ENCODE data around the gene DDI2. TPM values are rescaled to one million over a fixed set of nuclear protein-coding genes. Genes with fewer than 3 reads are reported as not detected.

DDI2 gene
- total RNA-seq = 10 to 100 TPM; 21.9 to 79.0 (median 38.6) TPM

DNA sequence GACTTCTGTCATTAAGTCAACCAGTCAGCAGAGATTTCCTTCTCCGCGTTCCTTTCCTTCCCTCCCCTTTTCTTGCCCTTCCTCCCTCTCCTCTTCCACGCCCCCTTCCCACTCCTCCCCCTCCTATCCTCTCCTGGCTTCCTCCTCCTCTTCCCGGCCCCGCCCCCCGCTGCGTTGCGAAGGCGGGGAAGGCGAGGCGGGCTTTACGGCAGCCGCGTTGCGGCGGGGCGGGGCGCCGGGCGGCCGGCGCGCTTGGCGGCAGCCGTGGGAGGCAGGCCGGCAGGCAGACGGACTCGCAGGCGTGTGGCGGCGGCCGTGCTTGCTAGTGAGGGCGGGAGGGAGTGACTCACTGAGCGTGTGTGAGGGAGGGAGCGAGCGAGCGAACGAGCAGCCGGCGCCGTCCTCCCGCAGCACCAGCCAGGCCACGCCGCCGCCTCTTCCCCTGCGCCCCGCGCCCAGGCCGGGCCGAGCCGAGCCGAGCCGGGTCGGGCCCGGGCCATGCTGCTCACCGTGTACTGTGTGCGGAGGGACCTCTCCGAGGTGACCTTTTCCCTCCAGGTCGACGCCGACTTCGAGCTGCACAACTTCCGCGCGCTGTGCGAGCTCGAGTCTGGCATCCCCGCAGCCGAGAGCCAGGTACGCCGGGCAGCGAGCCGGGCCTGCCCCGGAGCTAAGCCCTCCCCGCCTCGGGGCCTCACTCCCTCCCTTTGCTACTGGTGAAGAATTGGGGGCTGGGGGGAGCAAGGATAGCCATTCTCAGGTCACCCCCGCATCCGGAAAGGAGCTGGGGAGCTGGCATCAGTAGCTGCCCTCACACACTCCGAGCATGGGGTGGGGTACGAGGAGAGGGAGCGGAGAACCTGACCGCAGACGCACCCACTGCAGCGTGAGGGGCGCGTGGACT, at the start of gene DDI2:
Gene DDI2 (plus strand): TSS at position 286 of the 904 bp plus-strand sequence. CDS start 213 bp downstream, at position 499.
- Histone ChIP-seq H3K4me1 (peaks cover 36 to 50% of the 10 kb centered on the region in 2 donors), H3K4me3 (replicated peaks in 1 of 3) (peak within 1 kb of the TSS; percentile 57 to 91 (median 73)), H3K27me3 (no peaks in the 10 kb centered on the region), H3K9me3 (no peaks in the 10 kb centered on the region), H3K36me3 (no peaks in the 10 kb centered on the region), H3K27ac (peak within 1 kb of the TSS; percentile 56 to 92 (median 89))
- DNase-seq = peak; percentile 97 to 99
- intact Hi-C loops (cut with DNase I) = no loop called here
- TF ChIP-seq, protein P1, sequence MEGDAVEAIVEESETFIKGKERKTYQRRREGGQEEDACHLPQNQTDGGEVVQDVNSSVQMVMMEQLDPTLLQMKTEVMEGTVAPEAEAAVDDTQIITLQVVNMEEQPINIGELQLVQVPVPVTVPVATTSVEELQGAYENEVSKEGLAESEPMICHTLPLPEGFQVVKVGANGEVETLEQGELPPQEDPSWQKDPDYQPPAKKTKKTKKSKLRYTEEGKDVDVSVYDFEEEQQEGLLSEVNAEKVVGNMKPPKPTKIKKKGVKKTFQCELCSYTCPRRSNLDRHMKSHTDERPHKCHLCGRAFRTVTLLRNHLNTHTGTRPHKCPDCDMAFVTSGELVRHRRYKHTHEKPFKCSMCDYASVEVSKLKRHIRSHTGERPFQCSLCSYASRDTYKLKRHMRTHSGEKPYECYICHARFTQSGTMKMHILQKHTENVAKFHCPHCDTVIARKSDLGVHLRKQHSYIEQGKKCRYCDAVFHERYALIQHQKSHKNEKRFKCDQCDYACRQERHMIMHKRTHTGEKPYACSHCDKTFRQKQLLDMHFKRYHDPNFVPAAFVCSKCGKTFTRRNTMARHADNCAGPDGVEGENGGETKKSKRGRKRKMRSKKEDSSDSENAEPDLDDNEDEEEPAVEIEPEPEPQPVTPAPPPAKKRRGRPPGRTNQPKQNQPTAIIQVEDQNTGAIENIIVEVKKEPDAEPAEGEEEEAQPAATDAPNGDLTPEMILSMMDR (IDR thresholded peaks at IDR 0.05) = no peak
- TF ChIP-seq POLR2A (IDR thresholded peaks at IDR 0.05) = peak; percentile 88 to 97
- 0 to 1% methylated on average over 32 to 45 of the region's 86 CpGs for WGBS, 2 donors

DNA sequence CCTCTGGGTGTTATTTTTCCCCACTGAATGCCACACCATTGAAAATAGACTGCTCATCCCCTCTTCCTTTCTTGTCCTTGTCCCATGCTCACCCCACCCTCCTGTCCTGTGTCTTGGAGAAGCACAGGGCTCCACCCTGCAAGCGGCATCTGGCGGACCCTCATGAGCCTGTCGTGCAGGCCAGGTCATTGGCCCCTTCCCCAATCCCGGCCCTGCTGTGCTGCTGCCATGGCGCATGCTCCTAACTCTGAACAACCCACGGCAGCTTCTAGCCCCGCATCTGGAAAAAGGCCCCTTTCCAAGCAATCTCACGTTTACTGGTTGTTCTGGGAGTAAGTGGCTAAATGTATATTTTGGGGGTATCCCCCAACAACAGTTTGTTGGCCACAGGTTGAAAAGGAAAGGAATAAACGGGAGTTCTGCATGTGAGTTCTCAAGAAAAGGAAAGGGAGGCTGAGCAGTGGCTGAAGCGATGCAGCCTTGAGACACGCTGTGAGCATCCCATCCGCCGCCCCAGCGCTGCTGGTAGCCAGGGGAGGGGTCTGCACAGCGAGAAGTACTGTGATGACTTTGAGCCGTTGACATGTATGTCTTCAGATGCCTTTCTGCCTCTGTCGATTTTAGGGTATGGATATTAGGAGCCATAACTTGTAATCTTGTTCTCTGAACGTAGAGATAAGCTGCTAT, 48.7 kb upstream of the DDI2 start:
- H3K9me3 ChIP-seq = no peaks in the 10 kb centered on the region
- no peaks in the 10 kb centered on the region for H3K27me3 ChIP-seq
- no peak for DNase-seq
- peaks cover 41 to 47% of the 10 kb centered on the region in 2 donors for H3K36me3 ChIP-seq
- TF ChIP-seq POLR2A (IDR thresholded peaks at IDR 0.05) = no peak
- TF ChIP-seq, protein P1 (IDR thresholded peaks at IDR 0.05) = no peak
- no peak overlapping the region for H3K27ac ChIP-seq
- WGBS, 2 donors = 94% methylated on average over 18 of the region's 18 CpGs
- intact Hi-C loops (cut with DNase I) = no loop called here
- H3K4me3 ChIP-seq (replicated peaks in 1 of 3) = no peak overlapping the region
- peaks cover 10 to 12% of the 10 kb centered on the region in 2 donors for H3K4me1 ChIP-seq

DNA sequence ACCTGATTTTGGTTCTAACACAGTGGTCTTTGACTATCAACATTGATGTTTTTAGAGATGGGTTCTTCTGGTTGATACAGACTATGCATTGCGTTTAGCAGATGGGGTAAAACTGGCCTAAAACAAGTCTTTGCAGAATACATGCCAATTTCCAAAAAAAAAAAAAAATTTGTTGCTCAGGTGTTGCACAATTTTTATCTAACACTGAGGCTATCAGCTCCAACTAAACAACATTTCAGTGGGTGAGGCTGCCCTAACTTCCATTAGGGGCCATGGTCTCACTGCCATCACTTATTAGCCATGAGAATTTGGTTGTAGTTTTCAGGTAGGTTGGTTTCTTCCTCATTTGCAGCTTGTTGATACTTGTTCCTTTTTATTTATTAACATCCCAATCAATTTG, 46.4 kb upstream of the DDI2 start:
- Histone ChIP-seq H3K4me1 (peaks cover 10 to 12% of the 10 kb centered on the region in 2 donors), H3K36me3 (peaks cover 20 to 26% of the 10 kb centered on the region in 2 donors), H3K27me3 (no peaks in the 10 kb centered on the region), H3K4me3 (replicated peaks in 1 of 3) (no peak overlapping the region), H3K27ac (peak overlapping the region; percentile 6 to 71 (median 17)), H3K9me3 (no peaks in the 10 kb centered on the region)
- no peak for DNase-seq
- 92 to 100% methylated on average over 1 of the region's 1 CpG for WGBS, 2 donors
- intact Hi-C loops (cut with DNase I) = no loop called here
- TF ChIP-seq, protein P1 (IDR thresholded peaks at IDR 0.05) = no peak
- TF ChIP-seq POLR2A (IDR thresholded peaks at IDR 0.05) = no peak

DNA sequence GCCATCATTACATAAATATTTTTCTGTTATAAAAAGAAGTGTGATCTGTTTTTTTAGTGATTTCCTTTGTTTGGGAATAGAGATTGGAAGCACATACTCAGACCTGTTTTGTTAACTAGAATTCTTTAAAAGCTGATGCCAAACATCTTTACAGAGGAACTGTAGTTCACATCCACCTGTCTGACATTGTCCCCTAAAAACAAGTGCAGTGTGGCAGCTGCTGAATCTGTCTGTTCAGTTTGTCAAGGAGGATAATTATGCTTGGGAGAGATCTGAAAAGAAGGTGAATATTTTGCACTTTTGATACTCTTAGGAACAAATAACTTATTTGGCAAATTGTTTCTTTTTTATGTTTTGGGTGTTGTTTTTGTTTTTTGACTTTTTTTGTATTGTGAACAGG, 46.0 kb upstream of the DDI2 start:
- peaks cover 10 to 12% of the 10 kb centered on the region in 2 donors for H3K4me1 ChIP-seq
- no peaks in the 10 kb centered on the region for H3K27me3 ChIP-seq

More for the DNA sequence above, 46.0 kb upstream of the DDI2 start:
- intact Hi-C loops (cut with DNase I) = no loop called here
- H3K27ac ChIP-seq = peak overlapping the region; percentile 6 to 71 (median 17)
- peaks cover 16 to 22% of the 10 kb centered on the region in 2 donors for H3K36me3 ChIP-seq
- no peak for DNase-seq
- no peak overlapping the region for H3K4me3 ChIP-seq (replicated peaks in 1 of 3)
- H3K9me3 ChIP-seq = no peaks in the 10 kb centered on the region
- TF ChIP-seq POLR2A (IDR thresholded peaks at IDR 0.05) = no peak
- TF ChIP-seq, protein P1 (IDR thresholded peaks at IDR 0.05) = no peak
